OCI-LY1 (cell line): ENCODE measurements around the gene HSFX3.

ENCODE experiments used
- EZH2 ChIP-seq: fragments of 200-600 bp; sonication (generic), shearing (Covaris generic); IDR thresholded peaks from 2 replicates; pipeline ENCODE4 v1.8.0; 2017; ENCODE audit warnings: borderline replicate concordance, mixed run types, mild to moderate bottlenecking, antibody characterized with exemption, low read length, moderate library complexity, mixed read lengths
- TF ChIP-seq, protein P1 (sequence below): fragments of 200-600 bp; sonication (generic), shearing (Covaris generic); IDR thresholded peaks from 2 replicates; pipeline ENCODE4 v1.5.1; 2017; ENCODE audit warnings: mild to moderate bottlenecking, antibody characterized with exemption, low read length, moderate library complexity, mixed read lengths

GRCh38 chrX:149572743-149573142 lies 23.0 kb upstream of the HSFX3 start:
- TF ChIP-seq, protein P1, sequence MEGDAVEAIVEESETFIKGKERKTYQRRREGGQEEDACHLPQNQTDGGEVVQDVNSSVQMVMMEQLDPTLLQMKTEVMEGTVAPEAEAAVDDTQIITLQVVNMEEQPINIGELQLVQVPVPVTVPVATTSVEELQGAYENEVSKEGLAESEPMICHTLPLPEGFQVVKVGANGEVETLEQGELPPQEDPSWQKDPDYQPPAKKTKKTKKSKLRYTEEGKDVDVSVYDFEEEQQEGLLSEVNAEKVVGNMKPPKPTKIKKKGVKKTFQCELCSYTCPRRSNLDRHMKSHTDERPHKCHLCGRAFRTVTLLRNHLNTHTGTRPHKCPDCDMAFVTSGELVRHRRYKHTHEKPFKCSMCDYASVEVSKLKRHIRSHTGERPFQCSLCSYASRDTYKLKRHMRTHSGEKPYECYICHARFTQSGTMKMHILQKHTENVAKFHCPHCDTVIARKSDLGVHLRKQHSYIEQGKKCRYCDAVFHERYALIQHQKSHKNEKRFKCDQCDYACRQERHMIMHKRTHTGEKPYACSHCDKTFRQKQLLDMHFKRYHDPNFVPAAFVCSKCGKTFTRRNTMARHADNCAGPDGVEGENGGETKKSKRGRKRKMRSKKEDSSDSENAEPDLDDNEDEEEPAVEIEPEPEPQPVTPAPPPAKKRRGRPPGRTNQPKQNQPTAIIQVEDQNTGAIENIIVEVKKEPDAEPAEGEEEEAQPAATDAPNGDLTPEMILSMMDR: no peak
- no peak for TF ChIP-seq EZH2
